Motor neuron (in vitro differentiated cells): ENCODE measurements around the gene NSD1. TPM values are rescaled to one million over a fixed set of nuclear protein-coding genes. Genes with fewer than 3 reads are reported as not detected.

ENCODE experiments used
- ATAC-seq, 8 experiments: fragments of 200-7000 bp; cut with Tn5 transposase; replicated peaks in 6 of 8; 2 replicates each; pipeline ENCODE4 v1.8.0; 2021; ENCODE audit warnings: mild to moderate bottlenecking in 8 of 8, moderate library complexity in 8 of 8
- H3K27ac ChIP-seq, 2 donors: fragments of 250-450 bp; sonication (Bioruptor Pico); 2 replicates each; pipeline ENCODE4 v1.9.0; 2021; ENCODE audit warnings: antibody characterized with exemption in 2 of 2, mild to moderate bottlenecking in 2 of 2, moderate library complexity in 1 of 2
- H3K4me1 ChIP-seq, 2 donors: fragments of 250-450 bp; sonication (Bioruptor Pico); replicated peaks in 1 of 2; 2 replicates each; pipeline ENCODE4 v1.6.1; 2021; ENCODE audit warnings: antibody characterized with exemption in 2 of 2, mild to moderate bottlenecking in 2 of 2, moderate library complexity in 1 of 2
- H3K4me3 ChIP-seq, 5 donors: fragments of 250-450 bp; sonication (Bioruptor Pico); 2 replicates each; pipeline ENCODE4 v1.9.0; 2021; ENCODE audit warnings: antibody characterized with exemption in 5 of 5, mild to moderate bottlenecking in 5 of 5, moderate library complexity in 4 of 5
- WGBS, 10 experiments: fragments of 450-650 bp; shearing (Covaris generic); methylation state at CpG; one replicate each; pipeline ENCODE4 v1.0.0; 2022; 5-methylcytosine and 5-hydroxymethylcytosine counted together
- in situ Hi-C, 9 experiments: fragments of 400-800 bp; cut with MboI; loops; one replicate each; pipeline ENCODE4 v1.15.0; 2021; ENCODE audit warnings: low sequenced_read_pairs in 9 of 9, low pct_unique_long_range_greater_than_20kb in 2 of 9; ENCODE audit not compliant: unreplicated experiment in 9 of 9
- total RNA-seq, 8 experiments: library from RNA; unstranded; fragments of 300-600 nt; gene quantifications; 2 replicates each; pipeline versions ENCODE4 v1.2.3 to v1.2.4, GENCODE V29; 2022

The NSD1 gene, protein sequence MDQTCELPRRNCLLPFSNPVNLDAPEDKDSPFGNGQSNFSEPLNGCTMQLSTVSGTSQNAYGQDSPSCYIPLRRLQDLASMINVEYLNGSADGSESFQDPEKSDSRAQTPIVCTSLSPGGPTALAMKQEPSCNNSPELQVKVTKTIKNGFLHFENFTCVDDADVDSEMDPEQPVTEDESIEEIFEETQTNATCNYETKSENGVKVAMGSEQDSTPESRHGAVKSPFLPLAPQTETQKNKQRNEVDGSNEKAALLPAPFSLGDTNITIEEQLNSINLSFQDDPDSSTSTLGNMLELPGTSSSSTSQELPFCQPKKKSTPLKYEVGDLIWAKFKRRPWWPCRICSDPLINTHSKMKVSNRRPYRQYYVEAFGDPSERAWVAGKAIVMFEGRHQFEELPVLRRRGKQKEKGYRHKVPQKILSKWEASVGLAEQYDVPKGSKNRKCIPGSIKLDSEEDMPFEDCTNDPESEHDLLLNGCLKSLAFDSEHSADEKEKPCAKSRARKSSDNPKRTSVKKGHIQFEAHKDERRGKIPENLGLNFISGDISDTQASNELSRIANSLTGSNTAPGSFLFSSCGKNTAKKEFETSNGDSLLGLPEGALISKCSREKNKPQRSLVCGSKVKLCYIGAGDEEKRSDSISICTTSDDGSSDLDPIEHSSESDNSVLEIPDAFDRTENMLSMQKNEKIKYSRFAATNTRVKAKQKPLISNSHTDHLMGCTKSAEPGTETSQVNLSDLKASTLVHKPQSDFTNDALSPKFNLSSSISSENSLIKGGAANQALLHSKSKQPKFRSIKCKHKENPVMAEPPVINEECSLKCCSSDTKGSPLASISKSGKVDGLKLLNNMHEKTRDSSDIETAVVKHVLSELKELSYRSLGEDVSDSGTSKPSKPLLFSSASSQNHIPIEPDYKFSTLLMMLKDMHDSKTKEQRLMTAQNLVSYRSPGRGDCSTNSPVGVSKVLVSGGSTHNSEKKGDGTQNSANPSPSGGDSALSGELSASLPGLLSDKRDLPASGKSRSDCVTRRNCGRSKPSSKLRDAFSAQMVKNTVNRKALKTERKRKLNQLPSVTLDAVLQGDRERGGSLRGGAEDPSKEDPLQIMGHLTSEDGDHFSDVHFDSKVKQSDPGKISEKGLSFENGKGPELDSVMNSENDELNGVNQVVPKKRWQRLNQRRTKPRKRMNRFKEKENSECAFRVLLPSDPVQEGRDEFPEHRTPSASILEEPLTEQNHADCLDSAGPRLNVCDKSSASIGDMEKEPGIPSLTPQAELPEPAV (N-terminal part only)
- total RNA-seq, result 10 to 100 TPM; 23.9 to 91.7 (median 32.6) TPM

DNA sequence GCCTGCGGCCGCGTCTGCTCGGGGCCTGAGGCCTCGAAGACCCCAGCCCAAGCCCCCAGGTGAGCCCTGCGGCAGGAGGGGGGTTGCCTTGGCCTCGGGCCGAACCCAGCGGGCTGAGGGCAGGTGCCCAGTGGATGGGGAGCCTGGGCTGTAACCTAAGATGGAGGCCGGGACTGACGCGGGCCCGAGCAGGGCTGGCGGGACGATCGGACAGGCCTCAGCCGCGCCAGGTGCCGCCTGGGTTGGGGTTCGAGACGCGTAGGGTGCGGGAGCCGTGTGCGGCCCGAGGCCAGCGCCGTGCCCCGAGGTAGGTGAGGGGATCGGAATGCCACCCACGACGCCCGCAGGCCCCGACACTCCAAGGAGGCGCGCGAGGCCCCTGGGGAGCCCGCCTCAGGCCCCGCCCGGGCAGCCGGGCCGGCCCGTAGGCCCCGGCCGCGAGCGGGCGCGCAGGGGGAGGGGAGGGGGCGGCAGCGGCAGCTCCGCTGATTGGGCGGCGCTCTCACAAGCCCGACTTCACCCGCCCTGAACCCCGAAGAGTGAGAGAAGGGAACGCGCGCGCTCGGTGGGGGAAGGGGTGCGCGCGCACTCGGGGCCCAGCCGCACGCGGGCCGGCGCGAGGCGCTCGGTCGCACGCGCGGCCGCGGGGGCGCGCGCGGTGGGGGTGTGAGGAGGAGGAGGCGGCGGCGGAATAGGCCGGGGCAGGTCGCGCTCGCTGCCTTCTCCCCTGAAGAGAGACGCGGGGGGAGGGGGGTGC lies at the start of gene NSD1:
NSD1 (plus strand) TSS at position 678 of the 757 bp plus-strand sequence. CDS start 1,331 bp downstream, outside the sequence.
- WGBS, 10 experiments, result 20% methylated on average over 7 of the region's 93 CpGs; no CpG with 5 or more reads in 9 of the 10 experiments
- peak within 1 kb of the TSS; percentile 37 to 57 (median 55) for H3K4me3 ChIP-seq
- peak within 1 kb of the TSS; percentile 69 to 82 for H3K27ac ChIP-seq
- peak; percentile 61 to 78 (median 74) for ATAC-seq
- H3K4me1 ChIP-seq, result peaks cover 33 to 37% of the 10 kb centered on the region in 2 donors
- in situ Hi-C loops, result no loop called here

DNA sequence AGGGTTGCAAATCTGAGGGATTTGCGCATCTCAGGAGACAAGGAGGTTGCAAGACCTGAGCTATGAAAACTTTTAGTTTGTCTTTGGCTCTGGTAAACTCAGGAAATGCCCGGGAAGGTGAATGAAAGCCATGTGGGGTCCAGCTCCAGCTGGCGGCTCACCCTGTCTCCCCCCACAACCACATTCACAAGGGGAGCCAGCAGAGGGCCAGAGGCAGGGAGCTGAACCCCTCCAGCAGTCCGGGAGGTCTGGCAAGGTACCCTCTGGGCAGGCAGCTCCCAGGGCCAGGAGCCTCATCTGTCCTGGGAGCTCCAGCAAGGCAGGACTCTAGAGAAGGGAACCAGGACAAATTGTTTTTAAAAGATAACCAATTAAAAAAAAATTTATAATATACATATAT lies 49.4 kb upstream of the NSD1 start:
- no peak overlapping the region for H3K4me3 ChIP-seq
- ATAC-seq, result no peak

DNA sequence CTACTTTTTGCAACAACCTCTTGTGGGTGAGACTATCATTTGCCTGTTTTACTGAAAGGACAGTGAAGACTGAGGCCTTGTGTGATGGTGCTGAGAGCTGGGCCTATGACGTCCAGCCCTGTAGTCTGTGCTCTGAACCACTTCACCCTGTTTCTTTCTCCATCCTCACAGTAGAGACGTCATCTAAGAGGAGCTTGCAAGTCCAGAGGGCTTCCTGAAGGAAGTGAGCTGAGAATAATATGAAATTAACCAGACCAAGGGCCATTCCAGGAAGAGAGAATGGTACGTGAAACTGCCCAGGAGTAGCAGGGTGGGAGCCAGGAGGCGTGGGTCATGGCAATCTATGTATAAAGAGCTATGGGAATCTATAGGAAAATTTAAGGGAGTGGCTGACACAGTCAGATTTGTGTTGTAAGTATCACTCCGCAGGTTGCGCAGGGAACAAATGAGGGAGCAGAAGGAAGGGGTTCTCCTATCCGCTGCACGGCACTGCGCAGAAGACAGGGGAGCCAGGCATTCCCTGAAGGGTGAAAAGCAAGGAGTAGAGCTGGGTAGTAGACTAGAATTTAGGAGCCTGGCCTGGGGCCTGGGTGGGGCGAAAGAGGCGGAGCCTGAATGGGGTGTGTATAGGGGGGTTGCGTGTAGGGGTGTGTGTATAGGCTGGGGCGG lies 47.5 kb upstream of the NSD1 start:
- WGBS, 10 experiments, result 17 to 60% (median 39%) methylated on average over 1 to 6 of the region's 13 CpGs; no CpG with 5 or more reads in 4 of the 10 experiments
- H3K4me1 ChIP-seq, result peaks cover 3 to 14% of the 10 kb centered on the region in 2 donors
- ATAC-seq, result peak; percentile 10 to 77 (median 63)
- H3K27ac ChIP-seq, result no peak overlapping the region
- in situ Hi-C loops, result no loop called here
- no peak overlapping the region for H3K4me3 ChIP-seq

More for the DNA sequence above, 49.4 kb upstream of the NSD1 start:
- H3K27ac ChIP-seq, result no peak overlapping the region
- WGBS, 10 experiments, result 0 to 100% (median 47%) methylated on average over 1 to 4 of the region's 4 CpGs; no CpG with 5 or more reads in 4 of the 10 experiments
- in situ Hi-C loops, result no loop called here
- H3K4me1 ChIP-seq, result peaks cover 3 to 14% of the 10 kb centered on the region in 2 donors

DNA sequence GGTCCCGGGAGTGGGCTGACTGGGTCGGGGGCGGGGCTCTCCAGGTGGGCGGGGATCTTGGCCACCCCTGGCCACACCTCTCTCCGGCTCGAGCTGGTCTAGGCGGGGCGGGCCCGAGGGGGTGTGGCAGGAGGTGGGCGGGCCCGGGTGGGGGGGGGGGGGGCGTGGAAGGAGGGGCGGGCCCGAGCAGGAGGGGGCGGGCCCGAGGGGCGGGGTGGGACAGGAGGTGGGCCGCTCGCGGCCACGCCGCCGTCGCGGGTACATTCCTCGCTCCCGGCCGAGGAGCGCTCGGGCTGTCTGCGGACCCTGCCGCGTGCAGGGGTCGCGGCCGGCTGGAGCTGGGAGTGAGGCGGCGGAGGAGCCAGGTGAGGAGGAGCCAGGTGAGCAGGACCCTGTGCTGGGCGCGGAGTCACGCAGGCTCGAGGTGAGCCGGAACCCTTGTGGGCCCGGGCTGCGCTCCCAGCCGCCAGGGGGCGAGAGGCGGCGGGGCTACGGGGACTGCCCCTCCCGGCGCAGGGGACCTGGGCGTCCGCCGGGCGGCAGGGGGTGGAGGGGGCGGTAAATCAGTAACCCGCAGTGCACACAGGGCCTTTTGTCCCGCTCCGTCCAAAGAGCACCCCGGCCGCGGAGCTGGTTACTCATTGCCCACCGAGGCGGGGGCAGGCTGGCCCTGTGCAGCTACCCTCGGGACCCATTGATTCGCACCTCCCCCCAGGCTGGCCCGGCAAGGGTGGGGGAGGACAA lies 46.7 kb upstream of the NSD1 start, which contains the start of gene FGFR4:
FGFR4 (plus strand) TSS at position 262 of the 744 bp plus-strand sequence. CDS start 2,688 bp downstream, outside the sequence.
- peaks cover 3 to 14% of the 10 kb centered on the region in 2 donors for H3K4me1 ChIP-seq
- in situ Hi-C loops, result no loop called here
- 2% methylated on average over 11 of the region's 68 CpGs; no CpG with 5 or more reads in 9 of the 10 experiments for WGBS, 10 experiments
- ATAC-seq, result peak; percentile 41 to 81 (median 66)
- H3K4me3 ChIP-seq, result peak within 1 kb of the TSS in 4 of 5 donors; percentile 14 to 29 (median 20)
- H3K27ac ChIP-seq, result no peak within 1 kb of the TSS

DNA sequence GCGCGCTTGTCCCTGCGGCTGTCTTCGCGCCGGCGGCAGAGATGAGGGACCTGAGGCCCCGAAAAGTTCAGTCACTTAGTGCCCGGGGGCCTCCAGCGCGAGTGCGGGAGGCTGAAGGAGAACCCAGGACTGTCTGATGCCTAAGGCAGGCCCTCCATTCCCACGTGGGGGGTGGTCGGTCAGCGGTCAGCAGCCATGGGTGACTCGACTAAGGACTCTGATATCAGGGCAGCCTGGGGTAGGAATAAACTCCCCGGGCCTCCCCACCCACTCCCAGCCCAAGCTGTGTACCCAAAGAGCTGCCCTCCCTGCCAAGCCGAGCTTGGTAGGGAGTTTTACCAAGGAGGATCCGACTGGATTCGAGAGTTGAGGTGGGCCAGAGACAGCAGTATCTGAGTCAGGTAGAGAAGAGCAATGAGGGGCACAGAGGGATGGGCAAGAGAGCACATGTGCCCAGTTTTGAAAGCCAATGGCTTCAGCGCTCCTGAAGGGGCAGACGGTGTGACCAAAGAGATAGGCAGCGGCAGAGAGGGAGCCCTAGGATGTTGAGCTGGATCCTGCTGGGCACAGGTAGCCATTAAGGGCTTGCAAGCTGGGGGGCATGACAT lies 46.1 kb upstream of the NSD1 start:
- ATAC-seq, result peak in 1 of 8 experiments; percentile 0
- Histone ChIP-seq H3K4me1 (peaks cover 3 to 14% of the 10 kb centered on the region in 2 donors), H3K27ac (no peak overlapping the region), H3K4me3 (peak overlapping the region in 3 of 5 donors; percentile 14 to 29 (median 23))
- 0 to 80% (median 29%) methylated on average over 1 to 6 of the region's 23 CpGs; no CpG with 5 or more reads in 5 of the 10 experiments for WGBS, 10 experiments
- in situ Hi-C loops, result no loop called here

DNA sequence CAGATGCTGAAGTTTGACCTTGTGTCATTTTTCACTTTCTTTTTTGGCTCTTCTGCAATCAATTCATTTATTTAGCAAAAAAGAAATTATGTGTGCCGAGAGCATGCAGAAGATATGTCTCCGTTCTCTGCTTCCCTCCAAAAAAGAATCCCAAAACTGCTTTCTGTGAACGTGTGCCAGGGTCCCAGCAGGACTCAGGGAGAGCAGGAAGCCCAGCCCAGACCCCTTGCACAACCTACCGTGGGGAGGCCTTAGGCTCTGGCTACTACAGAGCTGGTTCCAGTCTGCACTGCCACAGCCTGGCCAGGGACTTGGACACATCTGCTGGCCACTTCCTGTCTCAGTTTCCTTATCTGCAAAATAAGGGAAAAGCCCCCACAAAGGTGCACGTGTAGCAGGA lies 44.4 kb upstream of the NSD1 start:
- peaks cover 3 to 16% of the 10 kb centered on the region in 2 donors for H3K4me1 ChIP-seq
- no peak overlapping the region for H3K4me3 ChIP-seq
- in situ Hi-C loops, result no loop called here
- ATAC-seq, result no peak
- H3K27ac ChIP-seq, result no peak overlapping the region
- WGBS, 10 experiments, result 41 to 100% (median 58%) methylated on average over 1 to 4 of the region's 5 CpGs; no CpG with 5 or more reads in 5 of the 10 experiments

DNA sequence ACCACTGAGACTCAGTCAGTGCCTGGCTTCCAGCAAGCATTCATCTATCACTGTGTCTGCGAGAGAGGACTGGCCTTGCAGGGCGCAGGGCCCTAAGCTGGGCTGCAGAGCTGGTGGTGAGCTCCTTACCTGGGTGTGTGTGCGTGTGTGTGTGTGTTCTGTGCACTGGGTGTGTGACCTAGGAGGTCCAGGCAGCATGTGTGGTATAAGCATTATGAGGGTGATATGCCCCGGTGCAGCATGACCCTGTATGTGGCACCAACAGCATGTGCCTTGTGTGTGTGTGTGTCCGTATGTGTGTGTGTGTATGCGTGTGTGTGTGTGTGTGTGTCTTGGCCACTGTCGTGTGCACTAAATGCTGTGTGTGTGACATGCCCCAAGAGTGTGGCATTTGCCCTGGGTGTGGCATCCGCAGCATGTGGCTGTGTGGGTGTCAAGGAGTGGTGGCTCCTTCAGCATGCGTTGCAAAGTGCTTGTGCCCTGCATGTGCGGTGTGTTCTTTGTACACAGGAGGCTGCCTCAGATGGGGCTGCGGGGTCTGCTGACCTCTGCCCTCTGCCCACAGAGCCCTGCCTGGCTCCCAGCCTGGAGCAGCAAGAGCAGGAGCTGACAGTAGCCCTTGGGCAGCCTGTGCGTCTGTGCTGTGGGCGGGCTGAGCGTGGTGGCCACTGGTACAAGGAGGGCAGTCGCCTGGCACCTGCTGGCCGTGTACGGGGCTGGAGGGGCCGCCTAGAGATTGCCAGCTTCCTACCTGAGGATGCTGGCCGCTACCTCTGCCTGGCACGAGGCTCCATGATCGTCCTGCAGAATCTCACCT lies 43.5 kb upstream of the NSD1 start:
- H3K4me1 ChIP-seq, result peaks cover 7 to 24% of the 10 kb centered on the region in 2 donors
- no peak for ATAC-seq
- 0 to 100% (median 80%) methylated on average over 1 to 8 of the region's 21 CpGs; no CpG with 5 or more reads in 4 of the 10 experiments for WGBS, 10 experiments
- H3K4me3 ChIP-seq, result no peak overlapping the region
- in situ Hi-C loops, result no loop called here
- no peak overlapping the region for H3K27ac ChIP-seq

DNA sequence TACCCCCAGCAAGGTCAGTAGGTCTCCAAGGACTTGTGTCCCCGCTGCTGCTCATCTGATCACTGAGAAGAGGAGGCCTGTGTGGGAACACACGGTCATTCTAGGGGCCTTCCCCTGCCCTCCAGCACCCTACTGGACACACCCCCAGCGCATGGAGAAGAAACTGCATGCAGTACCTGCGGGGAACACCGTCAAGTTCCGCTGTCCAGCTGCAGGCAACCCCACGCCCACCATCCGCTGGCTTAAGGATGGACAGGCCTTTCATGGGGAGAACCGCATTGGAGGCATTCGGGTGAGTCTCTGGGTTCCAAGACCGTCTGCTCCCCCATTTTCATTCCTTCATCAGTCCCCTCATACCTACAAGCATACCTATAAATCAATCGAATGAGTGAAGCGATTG lies 42.8 kb upstream of the NSD1 start:
- no peak overlapping the region for H3K4me3 ChIP-seq
- H3K27ac ChIP-seq, result no peak overlapping the region
- H3K4me1 ChIP-seq, result peaks cover 7 to 19% of the 10 kb centered on the region in 2 donors
- in situ Hi-C loops, result no loop called here
- no peak for ATAC-seq
- 64 to 100% (median 100%) methylated on average over 1 to 5 of the region's 13 CpGs; no CpG with 5 or more reads in 4 of the 10 experiments for WGBS, 10 experiments

DNA sequence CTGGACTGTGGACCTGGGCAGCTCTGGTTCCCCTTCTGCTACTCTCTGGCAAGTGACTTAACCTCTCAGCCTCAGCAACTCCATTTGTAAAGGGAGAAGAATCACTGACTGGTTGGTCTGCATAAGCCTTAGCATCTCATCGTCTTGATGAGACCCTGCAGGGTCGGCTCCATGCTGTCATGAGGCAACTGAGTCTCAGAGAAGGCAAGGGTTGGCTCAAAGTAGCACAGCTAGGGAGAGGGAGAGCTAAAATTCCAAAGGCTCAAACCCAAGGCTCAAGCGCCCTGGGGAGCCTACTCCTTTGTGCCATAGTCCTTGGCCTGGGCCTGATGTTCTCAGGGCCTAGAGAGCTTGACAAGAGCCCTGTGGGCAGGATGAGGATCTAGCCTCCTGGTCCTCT lies 42.3 kb upstream of the NSD1 start:
- WGBS, 10 experiments, result 100% methylated on average over 1 to 2 of the region's 3 CpGs; no CpG with 5 or more reads in 7 of the 10 experiments
- in situ Hi-C loops, result no loop called here
- Histone ChIP-seq H3K27ac (no peak overlapping the region), H3K4me1 (peaks cover 7 to 15% of the 10 kb centered on the region in 2 donors), H3K4me3 (no peak overlapping the region)
- ATAC-seq, result no peak
